GM18951 (cell line): Measurements from ENCODE around the gene PCP4L1.
"Not testable (repeated sequence)": the region's sequence is repeated elsewhere in the genome, so short reads cannot be mapped to it uniquely, and the experiment has no call there.

Source experiments
- POLR2A ChIP-seq: IDR thresholded peaks from 4 replicates; pipeline ENCODE4 v1.6.1; 2011; ENCODE audit warnings: mild to moderate bottlenecking; ENCODE audit not compliant: insufficient read length, insufficient read depth; ENCODE audit errors: extremely low read depth
- in situ Hi-C: fragments of 300-500 bp; cut with MboI; formaldehyde crosslinking; loops from one replicate; pipeline ENCODE4 v1.12.0; 2022; ENCODE audit warnings: low sequenced_read_pairs, mixed read lengths, inconsistent platforms; ENCODE audit not compliant: unreplicated experiment

The PCP4L1 gene

DNA sequence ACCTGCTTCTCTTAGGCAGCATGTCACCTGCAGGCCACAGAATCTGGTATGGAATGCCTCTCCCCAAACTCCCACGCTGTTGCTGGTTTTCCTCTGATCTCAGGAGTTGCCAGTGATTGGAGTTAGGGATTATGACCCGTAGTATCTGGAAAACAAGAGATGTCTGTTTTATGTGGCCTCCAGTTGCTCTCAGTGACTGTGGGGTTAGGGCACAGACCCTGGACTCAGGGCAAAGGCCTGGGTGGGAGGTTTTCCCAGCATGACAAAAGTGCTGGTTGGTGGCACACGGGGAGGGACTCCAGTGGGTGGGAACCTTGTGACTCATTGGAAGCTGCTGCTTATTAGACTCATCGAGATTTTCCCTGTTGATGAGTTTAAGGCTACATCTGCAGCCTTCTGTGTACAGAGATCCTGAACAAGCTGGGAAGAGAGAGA is 20.5 kb upstream of the PCP4L1 start, which contains the start of gene NR1I3:
NR1I3 (minus strand) TSS at position 165 of the 435 bp plus-strand sequence. CDS start 1,638 bp downstream, outside the sequence.
- TF ChIP-seq POLR2A = no peak
- in situ Hi-C loops = no loop called here

DNA sequence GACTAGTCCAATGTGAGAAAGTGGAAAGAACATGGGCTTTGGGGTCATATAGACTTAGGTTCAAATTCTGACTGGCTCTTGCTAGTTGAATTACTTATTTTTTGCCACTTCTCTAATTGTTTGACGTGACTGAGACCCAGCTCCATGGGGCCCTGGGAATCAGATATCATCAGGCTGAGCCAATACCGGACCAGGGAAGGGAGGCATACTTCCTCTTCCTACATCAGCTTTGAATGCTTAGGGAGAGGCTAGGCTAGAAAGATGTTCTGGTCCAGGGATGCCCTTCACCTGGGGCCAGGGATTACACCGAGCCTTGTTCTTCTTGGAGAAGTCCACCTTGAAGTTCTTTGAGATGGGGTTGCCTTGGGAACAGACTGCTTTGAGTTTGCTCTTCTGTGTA is 16.9 kb upstream of the PCP4L1 start:
- TF ChIP-seq POLR2A = no peak
- in situ Hi-C loops = no loop called here

DNA sequence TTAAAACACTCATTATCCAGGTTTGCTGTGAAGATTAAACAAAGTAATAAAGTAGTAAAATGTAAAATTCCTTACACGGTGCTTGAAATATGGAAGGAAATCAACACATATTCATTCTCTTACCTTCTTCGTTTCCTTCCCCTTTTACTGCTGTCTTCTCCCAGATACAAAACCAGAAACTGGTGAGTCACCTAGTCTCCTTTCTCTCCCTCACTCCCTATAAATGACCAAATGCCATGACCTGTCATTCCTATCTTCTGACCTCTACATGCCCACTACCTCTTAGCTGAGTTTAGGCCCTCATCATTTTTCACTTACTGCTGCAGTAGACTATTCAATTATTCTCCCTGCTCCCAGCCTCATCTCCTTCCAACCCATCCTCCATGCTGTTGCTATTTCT is 16.2 kb upstream of the PCP4L1 start:
- in situ Hi-C loops = no loop called here
- no peak for TF ChIP-seq POLR2A

DNA sequence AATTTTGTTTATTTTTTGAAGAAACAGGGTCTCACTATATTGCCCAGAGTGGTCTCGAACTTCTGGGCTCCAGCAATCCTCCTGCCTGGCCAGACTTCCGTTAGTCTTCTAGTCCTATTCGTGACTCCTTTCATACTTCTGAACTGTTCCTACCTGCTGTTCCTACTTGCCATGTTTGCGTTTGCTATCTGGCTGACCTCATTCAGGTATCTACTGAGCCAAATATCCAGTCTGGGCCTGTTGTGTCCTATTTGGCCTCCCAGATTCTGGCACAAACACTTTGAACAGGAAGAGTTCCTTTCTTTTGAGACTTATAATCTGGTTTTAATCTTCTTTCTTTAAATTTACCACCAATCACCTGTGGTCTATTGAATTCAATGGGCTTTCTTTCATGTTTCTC is 13.7 kb upstream of the PCP4L1 start:
- in situ Hi-C loops = no loop called here

DNA sequence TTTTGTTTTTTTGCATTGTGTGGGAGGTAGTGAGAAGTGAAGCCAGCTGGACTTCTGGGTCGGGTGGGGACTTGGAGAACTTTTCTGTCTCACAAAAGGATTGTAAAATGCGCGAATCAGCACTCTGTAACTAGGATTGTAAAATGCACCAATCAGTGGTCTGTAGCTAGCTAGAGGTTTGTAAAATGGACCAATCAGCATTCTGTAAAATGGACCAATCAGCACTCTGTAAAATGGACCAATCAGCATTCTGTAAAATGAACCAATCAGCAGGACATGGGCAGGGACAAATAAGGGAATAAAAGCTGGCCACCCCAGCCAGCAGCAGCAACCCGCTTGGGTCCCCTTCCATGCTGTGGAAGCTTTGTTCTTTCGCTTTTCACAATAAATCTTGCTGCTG is 8.4 kb upstream of the PCP4L1 start:
- in situ Hi-C loops = not testable (repeated sequence)

More for the DNA sequence above, 13.7 kb upstream of the PCP4L1 start:
- no peak for TF ChIP-seq POLR2A

DNA sequence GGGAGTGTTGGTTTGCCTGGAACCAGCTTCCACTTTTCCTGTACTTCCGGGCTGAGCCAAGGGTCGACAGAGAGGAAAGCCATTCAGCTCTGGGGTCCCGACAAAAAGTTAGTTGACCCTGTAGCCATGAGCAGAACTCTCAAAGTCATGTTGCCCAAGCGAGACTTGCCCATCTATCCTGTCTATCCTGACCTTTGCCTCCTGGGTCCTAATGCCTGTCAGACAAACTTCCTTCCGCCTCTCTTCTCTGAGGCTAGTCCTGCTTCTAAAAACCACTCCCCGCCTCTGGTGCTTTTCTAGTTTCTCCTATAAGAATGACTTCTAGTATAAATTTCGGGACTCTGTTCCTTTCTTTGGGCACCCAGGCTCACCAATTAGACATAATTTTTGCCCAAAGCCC is 7.7 kb upstream of the PCP4L1 start:
- in situ Hi-C loops = no loop called here

DNA sequence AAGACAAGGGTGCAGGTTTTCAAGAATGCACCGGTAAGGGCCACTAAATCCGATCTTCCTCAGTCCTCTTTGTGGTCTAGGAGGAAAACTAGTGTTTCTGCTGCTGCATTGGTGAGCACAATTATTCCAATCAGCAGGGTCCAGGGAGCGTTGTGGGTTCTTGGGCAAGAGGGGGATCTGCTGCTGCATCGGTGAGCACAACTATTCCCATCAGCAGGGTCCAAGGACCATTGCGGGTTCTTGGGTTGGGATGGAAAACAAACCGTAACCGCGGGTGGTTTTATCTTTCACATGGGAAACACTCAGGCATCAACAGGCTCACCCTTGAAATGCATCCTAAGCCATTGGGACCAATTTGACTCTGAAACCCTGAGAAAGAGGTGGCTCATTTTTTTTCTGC is 7.0 kb upstream of the PCP4L1 start:
- no peak for TF ChIP-seq POLR2A
- in situ Hi-C loops = no loop called here

More for the DNA sequence above, 7.7 kb upstream of the PCP4L1 start:
- TF ChIP-seq POLR2A = no peak

DNA sequence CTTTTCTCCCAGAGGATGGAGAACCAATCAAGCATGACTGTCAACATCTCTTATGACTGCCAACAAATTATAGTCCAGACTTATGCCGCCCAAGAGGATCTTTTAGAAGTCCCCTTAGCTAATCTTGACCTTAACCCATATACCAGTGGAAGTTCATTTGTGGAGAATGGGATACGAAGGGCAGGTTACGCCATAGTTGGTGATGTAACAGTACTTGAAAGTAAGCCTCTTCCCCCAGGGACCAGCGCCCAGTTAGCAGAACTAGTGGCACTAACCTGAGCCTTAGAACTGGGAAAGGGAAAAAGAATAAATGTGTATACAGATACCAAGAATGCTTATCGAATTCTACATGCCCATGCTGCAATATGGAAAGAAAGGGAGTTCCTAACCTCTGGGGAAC is 3.2 kb upstream of the PCP4L1 start:
- in situ Hi-C loops = not testable (repeated sequence)

DNA sequence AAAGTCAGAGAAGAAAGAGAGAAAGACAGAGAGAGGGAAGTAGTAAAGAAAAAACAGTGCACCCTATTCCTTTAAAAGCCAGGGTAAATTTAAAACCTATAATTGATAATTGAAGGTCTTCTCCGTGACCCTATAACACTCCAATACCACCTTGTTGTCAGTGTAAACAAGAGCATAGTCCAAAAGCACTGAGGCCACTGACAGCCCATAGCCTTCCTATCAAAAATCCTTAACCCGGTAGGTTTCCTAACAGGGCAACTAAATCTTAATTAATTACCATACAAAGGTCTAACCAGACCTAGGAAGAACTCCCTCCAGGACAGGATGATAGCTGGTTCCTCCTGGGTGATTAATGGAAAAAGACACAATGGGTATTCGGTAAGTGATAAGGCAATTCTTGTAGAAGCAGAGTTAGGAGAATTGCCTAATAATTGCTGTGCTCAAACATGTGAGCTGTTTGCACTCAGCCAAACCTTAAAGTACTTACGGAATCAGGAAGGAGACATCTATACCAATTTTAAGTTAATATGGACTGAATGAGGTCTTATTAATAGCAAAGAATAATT is 2.5 kb upstream of the PCP4L1 start:
- in situ Hi-C loops = not testable (repeated sequence)

DNA sequence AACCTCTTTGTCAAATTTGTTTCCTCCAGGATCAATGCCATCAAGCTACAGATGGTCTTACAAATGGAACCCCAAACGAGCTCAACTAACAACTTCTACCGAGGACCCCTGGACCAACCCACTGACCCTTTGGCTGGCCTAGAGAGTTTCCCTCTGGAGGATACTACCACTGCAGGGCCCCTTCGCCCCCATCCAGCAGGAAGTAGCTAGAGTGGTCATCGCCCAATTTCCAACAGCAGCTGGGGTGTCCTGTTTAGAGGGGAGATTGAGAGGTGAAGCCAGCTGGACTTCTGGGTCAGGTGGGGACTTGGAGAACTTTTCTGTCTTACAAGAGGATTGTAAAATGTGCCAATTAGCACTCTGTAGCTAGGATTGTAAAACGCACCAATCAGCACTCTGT is 1.4 kb upstream of the PCP4L1 start:
- in situ Hi-C loops = not testable (repeated sequence)

DNA sequence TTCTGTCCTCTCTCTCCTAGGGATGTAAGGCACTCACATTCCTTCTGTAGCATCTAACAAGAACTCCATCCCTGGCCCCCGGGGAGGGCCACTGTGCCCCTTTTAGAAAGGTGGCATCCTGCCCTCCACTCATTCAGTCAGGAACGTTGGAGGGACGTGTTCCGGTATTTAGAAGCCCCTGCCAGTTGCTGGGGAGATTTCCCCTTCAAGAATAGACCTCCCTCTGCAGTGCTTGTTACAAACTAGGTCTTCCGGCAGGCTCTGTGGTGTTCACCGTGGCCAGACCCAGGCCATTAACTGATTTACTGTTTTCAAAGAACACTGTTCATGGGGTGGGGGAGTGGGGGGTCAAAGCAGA is 779 bp downstream of the PCP4L1 start:
- TF ChIP-seq POLR2A = no peak
- in situ Hi-C loops = no loop called here

DNA sequence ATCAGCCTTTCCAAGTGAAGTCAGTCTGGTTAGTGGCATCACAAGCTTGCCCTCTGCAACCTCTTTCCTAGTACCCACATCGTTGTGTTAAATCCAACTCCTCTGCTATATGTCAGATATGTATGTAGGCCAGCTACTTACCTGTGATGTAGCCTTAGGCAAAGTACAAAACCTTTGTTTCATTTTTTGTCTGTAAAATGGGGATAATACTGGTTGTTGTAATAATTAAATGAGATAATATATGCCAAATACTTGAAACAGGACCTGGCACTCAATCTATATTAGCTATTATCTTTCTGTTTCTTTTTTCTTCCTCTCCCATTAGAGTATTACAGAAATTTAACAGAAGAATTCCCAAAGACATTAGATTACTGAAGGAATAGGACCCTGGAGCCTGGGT is 1.2 kb downstream of the PCP4L1 start:
- in situ Hi-C loops = no loop called here
- TF ChIP-seq POLR2A = no peak

DNA sequence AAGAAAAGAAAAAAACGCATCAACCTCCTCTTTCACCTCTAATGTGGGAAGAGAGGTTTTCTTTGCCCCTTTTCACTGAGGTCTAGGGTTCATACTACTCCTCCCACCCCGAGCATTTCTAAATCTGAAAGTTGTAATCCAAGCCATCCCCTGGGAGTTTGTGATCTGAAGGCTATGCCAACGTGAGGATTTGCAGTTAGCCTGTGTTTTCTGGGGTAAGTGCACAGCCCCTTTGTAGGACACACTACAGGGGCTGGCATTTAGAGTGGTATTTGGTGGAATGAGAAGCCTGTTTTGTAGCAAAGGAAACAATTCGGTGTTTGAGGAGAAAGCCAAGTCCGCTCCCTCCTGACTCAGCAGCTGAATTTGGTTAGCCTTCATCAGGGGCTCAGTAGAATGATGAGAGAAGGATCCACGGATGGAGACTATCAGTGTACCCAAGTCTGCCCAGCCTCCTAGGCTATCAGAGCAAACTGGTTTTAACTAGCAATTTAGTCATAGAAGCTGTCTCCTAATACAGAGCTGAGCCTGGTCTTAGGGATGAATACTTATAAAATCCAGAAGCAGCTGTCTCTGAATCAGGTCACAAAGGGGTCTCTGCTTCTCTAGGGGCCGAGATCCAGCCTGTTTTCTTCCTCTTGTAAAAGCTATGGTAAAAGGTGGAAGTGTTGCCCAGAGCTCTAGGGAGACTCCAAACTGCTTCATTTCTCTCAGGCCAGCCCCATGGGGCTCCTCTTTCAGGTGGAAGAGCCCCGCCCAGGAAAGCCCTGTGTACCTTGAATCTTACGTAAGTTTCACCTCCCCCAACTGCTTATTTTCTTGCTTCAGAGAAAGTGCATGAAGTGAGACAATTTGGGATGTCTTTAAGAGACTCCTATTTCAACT is 2.1 kb downstream of the PCP4L1 start:
- in situ Hi-C loops = no loop called here
- TF ChIP-seq POLR2A = no peak

DNA sequence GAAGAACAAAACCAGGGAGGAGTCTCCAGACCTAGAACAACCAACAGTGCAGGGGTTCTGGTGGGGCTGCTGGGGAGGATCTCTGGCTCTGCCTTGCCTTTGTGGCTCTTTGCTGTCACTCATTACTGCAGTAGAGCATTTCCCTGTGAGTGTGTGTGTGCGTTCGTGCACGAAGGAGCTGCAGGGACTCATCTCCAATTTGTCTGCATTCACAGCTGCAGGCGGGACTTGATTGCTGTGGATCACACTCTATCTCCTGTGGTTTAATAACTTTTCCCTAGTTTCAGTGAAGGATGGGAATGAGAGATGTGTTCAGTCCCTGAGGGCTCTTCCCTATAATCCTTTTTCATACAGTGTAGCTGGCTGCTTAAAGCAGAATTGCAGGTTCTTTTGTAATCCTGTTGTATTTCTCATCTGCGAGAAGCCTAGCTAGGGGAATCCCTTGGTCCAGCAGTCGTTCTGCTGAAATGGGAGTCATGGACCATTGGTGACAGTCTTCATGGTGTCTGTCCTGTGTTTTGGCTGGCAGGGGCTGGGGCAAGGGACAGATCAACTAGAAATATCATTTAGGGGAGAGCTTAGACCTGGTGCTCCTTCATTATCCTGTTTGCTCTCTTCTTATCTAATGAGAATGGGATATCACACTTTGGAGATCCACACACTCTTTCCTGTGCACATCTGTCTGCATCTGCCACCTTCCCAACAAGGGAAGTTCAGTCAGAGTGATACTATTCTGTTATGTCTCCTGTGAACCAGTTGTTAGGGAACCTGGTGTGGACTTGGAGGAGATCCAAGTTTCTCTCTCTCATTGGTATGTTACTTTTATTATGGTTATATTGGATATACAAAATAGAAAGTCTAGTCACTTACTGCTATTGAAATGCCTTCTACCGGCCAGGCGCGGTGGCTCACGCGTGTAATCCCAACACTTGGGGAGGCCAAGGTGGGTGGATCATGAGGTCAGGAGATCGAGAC is 3.0 kb downstream of the PCP4L1 start:
- in situ Hi-C loops = no loop called here
- TF ChIP-seq POLR2A = no peak

DNA sequence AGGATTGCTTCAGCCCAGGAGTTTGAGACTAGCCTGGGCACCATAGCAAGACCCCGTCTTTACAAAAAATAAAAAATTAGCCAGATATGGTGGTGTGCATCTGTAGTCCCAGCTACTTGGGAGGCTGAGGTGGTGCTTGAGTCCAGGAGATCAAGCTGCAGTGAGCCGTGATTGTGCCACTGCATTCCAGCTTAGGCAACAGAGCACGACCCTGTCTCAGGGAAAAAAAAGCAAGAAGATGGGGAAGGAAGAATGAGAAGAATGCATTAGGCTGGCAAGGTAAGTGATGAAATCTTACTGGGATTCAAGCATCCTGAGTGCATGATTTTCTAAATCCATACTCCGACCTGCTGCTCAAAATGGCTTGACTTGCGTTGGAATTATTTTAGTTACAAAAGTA is 6.8 kb downstream of the PCP4L1 start:
- no peak for TF ChIP-seq POLR2A
- in situ Hi-C loops = no loop called here
